Left lung (tissue), 10 donors: ENCODE measurements around the gene AKAP7. TPM values are rescaled to one million over a fixed set of nuclear protein-coding genes. Genes with fewer than 3 reads are reported as not detected.
A peak's percentile ranks its signal among the peaks of the same experiment; 100 is the strongest.

ENCODE experiments used
- ATAC-seq: fragments of 200-7000 bp; cut with Tn5 transposase; one replicate; pipeline ENCODE4 v1.9.1; 2020; ENCODE audit warnings: moderate library complexity
- DNase-seq, 4 donors: peaks; one replicate each; pipeline ENCODE4 v3.0.0-alpha.2; 2013 to 2020
- H3K27ac ChIP-seq, 2 donors: fragments of 200-600 bp; sonication (generic) in 1 of 2; one replicate each; pipeline versions ENCODE4 v1.5.0 to v1.8.0; 2020 to 2021
- H3K27me3 ChIP-seq, 2 donors: fragments of 200-600 bp; sonication (generic) in 1 of 2; one replicate each; pipeline versions ENCODE4 v1.5.0 to v1.8.0; 2020 to 2021
- H3K36me3 ChIP-seq, 2 donors: fragments of 200-600 bp; sonication (generic) in 1 of 2; one replicate each; pipeline versions ENCODE4 v1.5.0 to v1.8.0; 2020 to 2021
- H3K4me1 ChIP-seq, 2 donors: fragments of 200-600 bp; one replicate each; pipeline ENCODE4 v1.8.0; 2021
- H3K4me3 ChIP-seq, 2 donors: fragments of 200-600 bp; sonication (generic) in 1 of 2; one replicate each; pipeline versions ENCODE4 v1.5.0 to v1.8.0; 2020 to 2021; ENCODE audit warnings: mild to moderate bottlenecking in 1 of 2
- H3K9me3 ChIP-seq, 2 donors: fragments of 200-600 bp; sonication (generic) in 1 of 2; one replicate each; pipeline versions ENCODE4 v1.5.0 to v1.8.0; 2020 to 2021
- intact Hi-C, 2 donors: fragments of 100-400 bp; cut with DNase I; formaldehyde crosslinking; loops; one replicate each; pipeline versions ENCODE4 v1.11.2 to v1.14.2; 2022
- polyA plus RNA-seq, 6 donors: library from polyadenylated mRNA; unstranded; fragments of 120-200 nt; gene quantifications; one replicate each; pipeline ENCODE4 v1.2.1, GENCODE V29; 2013; ENCODE audit not compliant: insufficient read length in 6 of 6
- total RNA-seq, 2 donors: library from RNA; stranded (reverse); fragmentation: NEBNext Ultra II Directional; extraction: Animal tissue kit (Norgen Biotek cat#: 25700); gene quantifications; one replicate each; pipeline ENCODE4 v1.2.1, GENCODE V29; 2021
- TF ChIP-seq, protein P1 (sequence below), 2 donors: fragments of 200-600 bp; sonication (generic) in 1 of 2; IDR thresholded peaks; one replicate each; pipeline versions ENCODE4 v1.5.0 to v1.8.0; 2021; ENCODE audit warnings: antibody characterized with exemption in 2 of 2
- donor health status: DM: no; HTN: yes; CAD: no.
- donor health status: DM: no; HTN: no; CAD: no.

Gene AKAP7
- total and polyA plus RNA-seq, 8 donors = 9.3 to 28.2 (median 21.2) TPM

DNA sequence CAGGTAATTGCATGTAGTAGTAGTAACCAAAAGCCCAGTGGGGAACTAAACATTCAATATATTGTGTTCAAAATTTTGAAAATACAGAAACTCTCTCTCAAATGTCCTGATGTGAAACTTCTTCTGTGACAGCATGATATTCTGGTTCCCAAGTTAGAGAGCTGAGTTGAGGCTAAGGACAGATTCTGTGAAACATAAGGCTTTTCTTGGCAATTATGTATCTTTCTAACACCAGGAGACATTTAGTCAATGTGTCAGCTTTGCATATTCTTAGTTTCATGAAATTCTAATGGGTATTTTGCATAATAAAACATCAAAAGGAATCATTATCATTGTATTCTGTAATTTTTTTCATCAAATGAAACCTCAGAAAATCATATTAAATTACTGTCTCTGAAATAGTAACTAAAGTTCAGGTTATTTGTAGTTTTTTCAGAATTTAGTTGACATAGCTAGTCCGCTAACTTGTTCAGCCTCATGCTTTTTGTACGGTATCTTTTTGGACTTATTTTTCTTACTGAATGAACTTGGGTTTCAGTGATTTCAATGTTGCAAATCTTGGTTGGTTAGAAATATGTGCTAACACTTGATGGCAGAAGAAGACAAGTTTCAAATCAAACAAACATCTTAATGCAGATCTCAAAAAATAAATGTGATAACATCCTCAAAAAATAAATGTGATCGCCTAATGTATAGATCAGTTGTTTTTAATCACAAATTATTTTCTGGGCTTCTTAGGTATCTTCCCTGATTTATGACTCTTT, 70.4 kb downstream of the AKAP7 start:
- Histone ChIP-seq H3K27ac (no peak overlapping the region), H3K9me3 (no peaks in the 10 kb centered on the region), H3K36me3 (no peaks in the 10 kb centered on the region), H3K4me3 (no peak overlapping the region), H3K27me3 (no peaks in the 10 kb centered on the region), H3K4me1 (no peaks in the 10 kb centered on the region)
- TF ChIP-seq, protein P1, sequence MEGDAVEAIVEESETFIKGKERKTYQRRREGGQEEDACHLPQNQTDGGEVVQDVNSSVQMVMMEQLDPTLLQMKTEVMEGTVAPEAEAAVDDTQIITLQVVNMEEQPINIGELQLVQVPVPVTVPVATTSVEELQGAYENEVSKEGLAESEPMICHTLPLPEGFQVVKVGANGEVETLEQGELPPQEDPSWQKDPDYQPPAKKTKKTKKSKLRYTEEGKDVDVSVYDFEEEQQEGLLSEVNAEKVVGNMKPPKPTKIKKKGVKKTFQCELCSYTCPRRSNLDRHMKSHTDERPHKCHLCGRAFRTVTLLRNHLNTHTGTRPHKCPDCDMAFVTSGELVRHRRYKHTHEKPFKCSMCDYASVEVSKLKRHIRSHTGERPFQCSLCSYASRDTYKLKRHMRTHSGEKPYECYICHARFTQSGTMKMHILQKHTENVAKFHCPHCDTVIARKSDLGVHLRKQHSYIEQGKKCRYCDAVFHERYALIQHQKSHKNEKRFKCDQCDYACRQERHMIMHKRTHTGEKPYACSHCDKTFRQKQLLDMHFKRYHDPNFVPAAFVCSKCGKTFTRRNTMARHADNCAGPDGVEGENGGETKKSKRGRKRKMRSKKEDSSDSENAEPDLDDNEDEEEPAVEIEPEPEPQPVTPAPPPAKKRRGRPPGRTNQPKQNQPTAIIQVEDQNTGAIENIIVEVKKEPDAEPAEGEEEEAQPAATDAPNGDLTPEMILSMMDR (IDR thresholded peaks at IDR 0.05) = no peak
- no peak for ATAC-seq
- DNase-seq = no peak
- intact Hi-C loops = no loop called here

DNA sequence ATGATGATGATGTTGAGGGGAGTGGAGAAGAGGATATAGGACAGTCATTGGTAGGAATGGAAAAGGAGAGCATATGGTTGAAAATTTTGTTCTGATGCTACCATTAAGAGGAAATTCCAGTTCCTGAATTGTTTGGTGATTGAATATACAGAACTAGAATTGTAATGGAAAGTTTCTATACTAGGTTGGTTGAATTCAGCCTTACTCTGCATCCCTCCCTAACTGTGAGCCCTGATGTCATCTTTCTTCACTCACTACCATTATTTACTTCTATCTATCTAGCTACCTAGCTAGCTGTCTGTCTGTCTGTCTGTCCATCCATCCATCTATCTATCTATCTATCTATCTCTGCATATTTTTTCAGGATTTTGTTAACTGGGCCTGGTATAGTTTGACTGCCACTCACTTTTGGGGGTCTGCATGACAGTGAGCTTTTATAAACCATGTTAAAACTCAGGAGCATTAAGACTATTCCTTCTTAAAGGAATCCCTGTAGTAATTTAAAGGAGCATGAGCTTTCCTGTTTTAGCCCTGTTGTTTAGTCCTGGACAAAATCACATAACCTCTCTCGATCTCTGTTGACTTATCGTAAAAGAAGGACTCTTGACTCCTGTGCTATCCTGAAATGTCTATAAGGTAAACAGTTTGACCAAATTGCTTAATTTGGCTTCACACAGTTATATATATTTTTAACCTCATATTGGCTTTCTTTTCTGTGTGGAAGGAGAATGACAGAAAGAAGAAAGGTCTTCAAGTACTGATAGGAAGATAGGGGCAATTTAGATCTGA, 71.4 kb downstream of the AKAP7 start:
- Histone ChIP-seq H3K4me1 (no peaks in the 10 kb centered on the region), H3K4me3 (no peak overlapping the region), H3K9me3 (no peaks in the 10 kb centered on the region), H3K27me3 (no peaks in the 10 kb centered on the region), H3K27ac (no peak overlapping the region), H3K36me3 (no peaks in the 10 kb centered on the region)
- no peak for DNase-seq
- TF ChIP-seq, protein P1 (IDR thresholded peaks at IDR 0.05) = no peak
- intact Hi-C loops = no loop called here
- peak; percentile 66 for ATAC-seq

DNA sequence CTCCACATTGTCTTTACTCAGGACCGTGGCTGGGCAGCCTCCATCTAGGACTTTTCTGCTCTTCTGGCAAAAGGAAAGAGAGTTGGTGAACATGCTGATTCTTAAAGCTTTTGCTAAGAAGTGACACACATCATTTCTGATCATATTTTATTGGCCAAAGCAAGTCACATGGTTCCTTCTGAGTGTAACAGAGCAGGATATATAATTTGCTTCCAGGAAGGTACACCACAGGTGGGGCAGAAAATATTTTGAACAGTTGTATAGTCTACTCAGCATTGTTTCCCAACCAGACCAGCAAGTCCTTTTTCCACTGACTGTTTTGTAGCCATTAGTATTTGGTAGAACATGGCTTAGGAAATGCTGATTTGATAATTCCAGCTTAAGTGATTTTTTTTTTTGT, 73.5 kb downstream of the AKAP7 start:
- ATAC-seq = no peak
- DNase-seq = no peak

DNA sequence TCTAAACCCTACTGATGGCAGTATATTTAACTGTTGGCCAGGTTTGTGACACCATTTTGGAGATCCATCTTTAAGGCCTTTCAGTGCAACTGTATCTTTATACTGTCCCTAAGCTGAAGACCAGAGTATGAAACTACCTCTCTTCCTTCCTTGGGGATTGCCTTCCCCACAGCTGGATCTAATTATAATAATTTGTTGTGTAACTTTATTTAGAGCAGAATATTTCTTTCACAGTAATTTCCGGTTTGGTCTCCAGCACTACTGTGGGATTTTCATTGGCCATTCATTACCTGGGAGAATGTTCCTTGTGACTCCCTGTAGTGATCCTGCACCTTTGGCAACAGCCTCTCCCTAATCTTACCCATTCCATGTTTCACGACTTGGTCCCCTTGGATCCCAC, 75.2 kb downstream of the AKAP7 start:
- ATAC-seq = no peak
- TF ChIP-seq, protein P1 (IDR thresholded peaks at IDR 0.05) = no peak
- Histone ChIP-seq H3K9me3 (no peaks in the 10 kb centered on the region), H3K27me3 (no peaks in the 10 kb centered on the region), H3K4me1 (peaks cover 0 to 3% of the 10 kb centered on the region in 2 donors), H3K36me3 (no peaks in the 10 kb centered on the region), H3K27ac (no peak overlapping the region), H3K4me3 (no peak overlapping the region)
- DNase-seq = no peak
- intact Hi-C loops = no loop called here

More for the DNA sequence above, 73.5 kb downstream of the AKAP7 start:
- intact Hi-C loops = no loop called here
- Histone ChIP-seq H3K9me3 (no peaks in the 10 kb centered on the region), H3K4me3 (no peak overlapping the region), H3K4me1 (peaks cover 0 to 3% of the 10 kb centered on the region in 2 donors), H3K36me3 (no peaks in the 10 kb centered on the region), H3K27ac (no peak overlapping the region), H3K27me3 (no peaks in the 10 kb centered on the region)
- TF ChIP-seq, protein P1 (IDR thresholded peaks at IDR 0.05) = no peak

DNA sequence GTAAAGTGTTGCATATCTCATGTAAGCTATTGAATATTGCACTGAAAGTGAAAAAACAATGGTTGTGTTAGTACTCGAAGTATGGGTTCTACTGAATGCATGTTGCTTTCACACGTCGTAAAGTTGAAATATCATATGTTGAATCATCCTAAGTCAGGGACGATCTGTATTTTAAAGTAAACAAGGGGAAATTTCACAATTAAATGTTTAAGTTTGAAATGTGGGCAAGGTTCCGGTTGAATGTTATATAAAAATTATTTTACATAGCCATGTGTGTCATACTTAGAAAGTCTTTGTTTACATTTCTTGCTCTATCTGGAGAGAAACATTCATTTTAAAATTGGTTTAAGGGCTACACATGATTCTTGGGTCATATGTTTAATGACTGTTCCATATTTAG, 76.8 kb downstream of the AKAP7 start:
- no peaks in the 10 kb centered on the region for H3K36me3 ChIP-seq
- no peak overlapping the region for H3K4me3 ChIP-seq
- intact Hi-C loops = no loop called here
- DNase-seq = no peak
- TF ChIP-seq, protein P1 (IDR thresholded peaks at IDR 0.05) = no peak
- H3K27ac ChIP-seq = no peak overlapping the region
- peaks cover 0 to 8% of the 10 kb centered on the region in 2 donors for H3K4me1 ChIP-seq
- ATAC-seq = no peak
- no peaks in the 10 kb centered on the region for H3K27me3 ChIP-seq
- no peaks in the 10 kb centered on the region for H3K9me3 ChIP-seq
